HG02885 (cell line): ENCODE results near the gene SUPT3H.
"Not testable (repeated sequence)": the region's sequence is repeated elsewhere in the genome, so short reads cannot be mapped to it uniquely, and the experiment has no call there.

Experiments
- ATAC-seq: cut with Tn5 transposase; IDR thresholded peaks from one replicate; pipeline ENCODE4 v1.9.1; 2021; ENCODE audit warnings: mild to moderate bottlenecking; ENCODE audit not compliant: unreplicated experiment, poor library complexity

SUPT3H gene

GRCh38 chr6:44867571-44868334 is 510.0 kb downstream of the SUPT3H start:
- ATAC-seq = peak; percentile 84

GRCh38 chr6:44865184-44865583 is 512.5 kb downstream of the SUPT3H start:
- not testable (repeated sequence) for ATAC-seq

- no peak for ATAC-seq
These were observed 517.8 kb downstream of the SUPT3H start for GRCh38 chr6:44859901-44860410.

- no peak for ATAC-seq
These were observed 518.7 kb downstream of the SUPT3H start for GRCh38 chr6:44858998-44859397.

GRCh38 chr6:44856479-44856878 is 521.3 kb downstream of the SUPT3H start:
- no peak for ATAC-seq

- ATAC-seq = no peak
These were observed 521.9 kb downstream of the SUPT3H start for GRCh38 chr6:44855562-44856411.

- no peak for ATAC-seq
These were observed 522.9 kb downstream of the SUPT3H start for GRCh38 chr6:44854712-44855443.

GRCh38 chr6:44851176-44851575 is 526.6 kb downstream of the SUPT3H start:
- no peak for ATAC-seq

GRCh38 chr6:44850312-44850711 is 527.4 kb downstream of the SUPT3H start:
- ATAC-seq = no peak

GRCh38 chr6:44849806-44850205 is 527.9 kb downstream of the SUPT3H start:
- no peak for ATAC-seq

GRCh38 chr6:44843734-44844133 is 534.0 kb downstream of the SUPT3H start:
- no peak for ATAC-seq

GRCh38 chr6:44842616-44843015 is 535.1 kb downstream of the SUPT3H start:
- no peak for ATAC-seq

GRCh38 chr6:44841829-44842228 is 535.9 kb downstream of the SUPT3H start:
- no peak for ATAC-seq

- no peak for ATAC-seq
These were observed 540.0 kb downstream of the SUPT3H start for GRCh38 chr6:44837741-44838140.

- ATAC-seq = no peak
These were observed 540.5 kb downstream of the SUPT3H start for GRCh38 chr6:44837255-44837654.

- ATAC-seq = peak; percentile 80
These were observed 544.5 kb downstream of the SUPT3H start for GRCh38 chr6:44833248-44833647.

- no peak for ATAC-seq
These were observed 546.6 kb downstream of the SUPT3H start for GRCh38 chr6:44831002-44831610.

- ATAC-seq = no peak
These were observed 547.9 kb downstream of the SUPT3H start for GRCh38 chr6:44829836-44830235.

- ATAC-seq = no peak
These were observed 549.0 kb downstream of the SUPT3H start for GRCh38 chr6:44828780-44829179.

GRCh38 chr6:44826025-44826676 is 551.6 kb downstream of the SUPT3H start:
- no peak for ATAC-seq
